Cardiac fibroblast (primary cell): ENCODE data around the gene DDHD1.

Experiments
- DNase-seq, 2 donors: peaks; one replicate each; pipeline versions ENCODE4 v3.0.0 to v3.0.0-alpha.2; 2010; ENCODE audit warnings: low read depth in 2 of 2
- H3K4me3 ChIP-seq, 2 donors: replicated peaks in 1 of 2; 1 replicate in 1 of 2; 2 replicates in 1 of 2; pipeline ENCODE4 v1.5.1; 2011; ENCODE audit warnings: low read depth in 2 of 2, low read length in 2 of 2, mild to moderate bottlenecking in 2 of 2, moderate library complexity in 1 of 2
- TF ChIP-seq, protein P1 (sequence below): IDR thresholded peaks from one replicate; pipeline ENCODE4 v1.5.1; 2011; ENCODE audit warnings: low read depth, mild to moderate bottlenecking, low read length, inconsistent platforms

Gene DDHD1

DNA sequence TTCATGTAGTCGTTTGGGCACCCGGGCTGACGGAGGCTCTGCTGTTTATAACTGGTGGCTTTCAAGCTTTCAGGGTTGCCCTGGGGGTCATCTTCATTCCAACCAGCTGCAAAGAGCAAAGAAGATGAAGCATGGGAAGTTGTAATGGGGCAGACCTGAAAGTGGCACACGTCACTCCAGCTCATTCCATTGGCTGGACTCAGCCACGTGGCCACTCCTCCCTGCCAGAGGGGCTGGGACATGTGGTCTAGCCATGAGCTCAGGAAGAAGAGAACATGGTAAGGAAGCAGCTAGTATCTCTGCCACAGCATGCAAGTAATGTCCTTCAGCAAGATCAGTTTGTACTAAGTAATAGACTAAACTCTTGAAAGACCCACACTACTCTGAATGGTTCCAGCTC, 150.5 kb downstream of the DDHD1 start:
- TF ChIP-seq, protein P1, sequence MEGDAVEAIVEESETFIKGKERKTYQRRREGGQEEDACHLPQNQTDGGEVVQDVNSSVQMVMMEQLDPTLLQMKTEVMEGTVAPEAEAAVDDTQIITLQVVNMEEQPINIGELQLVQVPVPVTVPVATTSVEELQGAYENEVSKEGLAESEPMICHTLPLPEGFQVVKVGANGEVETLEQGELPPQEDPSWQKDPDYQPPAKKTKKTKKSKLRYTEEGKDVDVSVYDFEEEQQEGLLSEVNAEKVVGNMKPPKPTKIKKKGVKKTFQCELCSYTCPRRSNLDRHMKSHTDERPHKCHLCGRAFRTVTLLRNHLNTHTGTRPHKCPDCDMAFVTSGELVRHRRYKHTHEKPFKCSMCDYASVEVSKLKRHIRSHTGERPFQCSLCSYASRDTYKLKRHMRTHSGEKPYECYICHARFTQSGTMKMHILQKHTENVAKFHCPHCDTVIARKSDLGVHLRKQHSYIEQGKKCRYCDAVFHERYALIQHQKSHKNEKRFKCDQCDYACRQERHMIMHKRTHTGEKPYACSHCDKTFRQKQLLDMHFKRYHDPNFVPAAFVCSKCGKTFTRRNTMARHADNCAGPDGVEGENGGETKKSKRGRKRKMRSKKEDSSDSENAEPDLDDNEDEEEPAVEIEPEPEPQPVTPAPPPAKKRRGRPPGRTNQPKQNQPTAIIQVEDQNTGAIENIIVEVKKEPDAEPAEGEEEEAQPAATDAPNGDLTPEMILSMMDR = no peak
- no peak for DNase-seq
- no peak overlapping the region for H3K4me3 ChIP-seq

DNA sequence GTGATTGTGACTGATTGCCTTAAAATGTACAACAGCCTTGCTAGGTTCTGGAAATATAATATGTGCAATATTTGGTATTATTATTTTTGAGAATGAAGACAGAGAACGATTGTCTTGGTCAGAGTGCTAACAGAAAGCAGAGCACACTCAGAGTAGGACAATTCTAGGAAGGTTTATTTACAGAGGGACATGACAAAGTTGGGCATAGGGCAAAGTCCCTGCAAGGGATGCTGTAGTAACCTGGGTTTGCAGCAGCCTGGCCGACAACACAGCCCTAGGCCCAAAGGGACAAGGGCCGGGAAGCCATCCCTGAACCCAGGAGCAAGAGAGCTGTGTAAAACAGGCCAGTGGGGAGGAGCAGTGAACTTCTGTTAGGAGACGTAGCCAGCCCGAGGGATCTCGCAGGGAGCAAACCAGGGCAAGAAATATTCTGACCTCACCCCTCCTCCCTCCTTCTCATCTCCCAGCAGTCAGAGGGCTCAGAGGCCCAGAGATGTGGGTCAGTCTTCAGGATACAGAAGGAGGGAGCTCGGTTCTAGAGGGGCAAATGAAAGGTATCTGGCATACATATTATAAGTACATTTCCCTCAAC, 151.2 kb downstream of the DDHD1 start:
- DNase-seq = no peak
- TF ChIP-seq, protein P1 = no peak
- H3K4me3 ChIP-seq = no peak overlapping the region

DNA sequence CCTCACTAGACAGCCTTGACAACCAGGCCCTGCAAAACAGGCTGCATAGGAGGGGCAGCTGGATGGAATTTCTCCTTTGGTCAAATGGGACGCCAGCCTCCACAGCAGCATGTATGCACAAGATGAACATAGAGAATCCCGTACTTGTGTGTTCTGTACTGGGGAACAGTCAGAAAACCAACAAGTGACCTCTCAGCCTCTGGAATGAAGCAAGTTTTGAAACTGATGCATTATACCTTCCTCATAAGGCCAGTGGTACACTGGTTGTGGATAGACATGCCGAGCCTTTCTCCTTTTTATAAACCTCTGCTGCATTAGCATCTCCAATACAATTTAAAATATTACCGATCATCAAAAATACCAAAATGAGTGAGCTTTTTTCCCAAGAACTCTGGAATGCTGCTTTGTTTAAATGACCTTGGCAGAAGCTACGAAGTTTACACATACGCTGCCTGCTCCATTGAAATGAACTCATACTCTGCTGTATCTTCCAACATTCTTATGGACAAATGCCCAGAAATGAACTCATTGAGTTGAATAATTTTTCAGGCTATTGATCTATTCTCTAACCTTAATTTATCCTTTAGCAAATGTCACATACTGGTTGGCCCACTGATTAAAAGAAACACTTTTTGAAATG, 154.6 kb downstream of the DDHD1 start:
- TF ChIP-seq, protein P1 = no peak
- peak; percentile 91 to 92 for DNase-seq
- H3K4me3 ChIP-seq = no peak overlapping the region

DNA sequence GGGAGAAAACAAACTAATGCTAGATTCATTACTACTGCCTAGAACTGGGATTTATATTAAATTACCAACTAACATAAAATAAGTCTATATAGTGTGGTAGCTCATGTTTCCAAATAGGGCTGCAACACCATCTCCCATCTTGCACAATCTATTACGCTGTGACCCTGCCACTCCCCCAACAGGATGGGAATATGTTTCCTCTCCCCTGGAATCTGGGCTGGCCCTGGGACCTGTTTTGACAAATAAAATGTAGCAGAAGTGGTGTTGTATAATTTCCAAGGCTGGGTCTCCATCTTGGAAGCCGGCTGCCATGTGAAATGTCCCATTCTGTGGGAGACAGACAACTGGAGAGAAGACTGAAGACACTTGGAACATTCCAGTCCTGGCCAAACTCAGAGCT, 156.6 kb downstream of the DDHD1 start:
- DNase-seq = no peak
- TF ChIP-seq, protein P1 = no peak
- H3K4me3 ChIP-seq = no peak overlapping the region

DNA sequence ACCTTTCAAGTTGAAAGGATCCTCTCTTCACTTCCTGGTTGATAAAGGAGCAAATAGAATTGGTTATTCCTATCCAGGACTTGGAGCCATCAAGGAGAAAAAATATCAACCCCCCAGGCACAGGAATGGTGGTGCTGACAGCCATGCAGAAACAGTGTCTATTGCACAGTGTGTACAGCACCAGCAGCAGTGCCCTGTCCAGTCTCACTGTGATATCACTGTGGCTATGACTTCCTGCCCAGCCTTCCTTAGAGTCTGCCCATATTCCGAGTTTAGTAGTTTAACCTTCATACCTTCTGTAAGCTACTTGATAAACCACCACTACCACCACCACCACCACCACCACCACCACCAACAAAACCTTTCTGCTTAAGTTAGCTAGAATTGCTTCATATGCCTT, 157.1 kb downstream of the DDHD1 start:
- TF ChIP-seq, protein P1 = no peak
- H3K4me3 ChIP-seq = no peak overlapping the region
- no peak for DNase-seq

DNA sequence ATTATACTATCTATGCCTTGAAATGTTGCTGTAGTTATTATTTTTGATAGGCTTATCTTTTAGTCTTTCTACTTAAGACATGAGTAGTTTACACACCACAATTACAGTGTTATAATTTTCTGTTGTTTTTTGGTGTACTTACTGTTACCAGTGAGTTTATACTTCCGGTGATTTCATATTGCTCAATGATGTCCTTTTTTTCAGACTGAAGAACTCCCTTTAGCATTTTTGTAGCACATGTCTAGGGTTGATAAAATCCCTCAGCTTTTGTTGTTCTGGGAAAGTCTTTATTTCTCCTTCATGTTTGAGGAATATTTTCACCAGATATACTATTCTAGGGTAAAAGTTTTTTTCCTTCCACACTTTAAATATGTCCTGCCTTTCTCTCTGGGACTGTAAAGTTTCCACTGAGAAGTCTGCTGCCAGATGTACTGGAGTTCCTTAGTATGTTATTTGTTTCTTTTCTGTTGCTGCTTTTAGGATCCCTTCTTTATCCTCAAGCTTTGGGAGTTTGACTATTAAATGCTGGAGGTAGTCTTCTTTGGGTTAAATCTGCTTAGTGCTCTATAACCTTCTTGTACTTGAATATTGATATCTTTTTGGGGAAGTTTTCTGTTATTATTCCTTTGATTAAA, 160.8 kb downstream of the DDHD1 start:
- no peak overlapping the region for H3K4me3 ChIP-seq
- TF ChIP-seq, protein P1 = no peak
- DNase-seq = peak; percentile 60 to 62
